ENCODE measurements around the gene CCRL2. TPM values are rescaled to one million over a fixed set of nuclear protein-coding genes. Genes with fewer than 3 reads are reported as not detected.

Gene CCRL2
- total and polyA plus RNA-seq, 12 donors, result 0.60 to 6.8 (median 1.9) TPM

DNA sequence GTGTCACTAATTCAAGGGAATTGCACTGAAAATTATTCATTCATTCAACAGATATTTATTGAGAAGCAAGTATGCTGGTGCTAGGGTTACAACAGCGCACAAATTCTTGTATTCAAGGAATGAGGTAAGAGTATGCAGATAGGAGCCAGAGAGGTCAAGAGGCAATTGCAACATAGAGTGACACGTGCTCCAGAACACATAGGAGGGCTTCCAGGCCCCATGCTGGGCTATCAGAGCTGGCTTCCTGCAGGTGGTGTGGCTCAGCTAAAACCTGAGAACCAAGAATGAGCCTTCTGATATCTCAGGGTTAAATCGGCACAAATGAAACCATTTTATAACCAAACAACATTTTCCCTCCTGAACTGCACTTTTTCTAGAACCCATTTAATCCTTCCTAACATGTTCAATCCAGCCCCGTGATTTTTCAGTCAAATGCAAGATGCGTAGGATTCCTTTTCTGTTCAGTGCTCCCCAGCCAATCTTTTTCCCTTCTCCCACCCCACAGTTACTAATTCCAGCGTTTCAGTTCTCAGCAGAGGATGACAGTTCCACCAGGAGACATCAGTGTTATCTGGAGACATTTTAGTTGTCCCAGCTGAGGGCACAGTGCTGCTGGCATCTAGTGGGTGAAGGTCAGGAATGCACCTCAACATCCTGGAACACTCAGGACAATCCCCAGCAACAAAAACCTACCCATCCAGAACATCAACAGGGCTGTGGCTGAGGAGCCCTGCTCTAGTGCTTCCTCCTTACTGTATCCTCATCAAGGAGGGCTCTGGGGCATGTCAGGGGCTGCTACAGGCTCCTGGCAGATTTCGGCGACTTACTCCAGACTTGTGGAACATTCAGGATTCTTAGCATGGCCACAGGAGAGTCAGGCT lies 13.3 kb upstream of the CCRL2 start:
- no peaks in the 10 kb centered on the region for H3K36me3 ChIP-seq (replicated peaks in 1 of 2)
- H3K4me3 ChIP-seq, result no peak overlapping the region
- H3K9me3 ChIP-seq (replicated peaks in 1 of 3), result no peaks in the 10 kb centered on the region
- no peaks in the 10 kb centered on the region for H3K4me1 ChIP-seq (replicated peaks in 1 of 2)
- H3K27ac ChIP-seq, result no peak overlapping the region
- DNase-seq, result no peak
- intact Hi-C loops (cut with DNase I), result no loop called here
- peaks cover 9% of the 10 kb centered on the region for H3K27me3 ChIP-seq
- WGBS, 4 donors, result 74 to 79% (median 76%) methylated on average over 8 of the region's 8 CpGs
- TF ChIP-seq, protein P1, sequence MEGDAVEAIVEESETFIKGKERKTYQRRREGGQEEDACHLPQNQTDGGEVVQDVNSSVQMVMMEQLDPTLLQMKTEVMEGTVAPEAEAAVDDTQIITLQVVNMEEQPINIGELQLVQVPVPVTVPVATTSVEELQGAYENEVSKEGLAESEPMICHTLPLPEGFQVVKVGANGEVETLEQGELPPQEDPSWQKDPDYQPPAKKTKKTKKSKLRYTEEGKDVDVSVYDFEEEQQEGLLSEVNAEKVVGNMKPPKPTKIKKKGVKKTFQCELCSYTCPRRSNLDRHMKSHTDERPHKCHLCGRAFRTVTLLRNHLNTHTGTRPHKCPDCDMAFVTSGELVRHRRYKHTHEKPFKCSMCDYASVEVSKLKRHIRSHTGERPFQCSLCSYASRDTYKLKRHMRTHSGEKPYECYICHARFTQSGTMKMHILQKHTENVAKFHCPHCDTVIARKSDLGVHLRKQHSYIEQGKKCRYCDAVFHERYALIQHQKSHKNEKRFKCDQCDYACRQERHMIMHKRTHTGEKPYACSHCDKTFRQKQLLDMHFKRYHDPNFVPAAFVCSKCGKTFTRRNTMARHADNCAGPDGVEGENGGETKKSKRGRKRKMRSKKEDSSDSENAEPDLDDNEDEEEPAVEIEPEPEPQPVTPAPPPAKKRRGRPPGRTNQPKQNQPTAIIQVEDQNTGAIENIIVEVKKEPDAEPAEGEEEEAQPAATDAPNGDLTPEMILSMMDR (IDR thresholded peaks at IDR 0.05), result no peak
- TF ChIP-seq POLR2A (IDR thresholded peaks at IDR 0.05), result no peak

DNA sequence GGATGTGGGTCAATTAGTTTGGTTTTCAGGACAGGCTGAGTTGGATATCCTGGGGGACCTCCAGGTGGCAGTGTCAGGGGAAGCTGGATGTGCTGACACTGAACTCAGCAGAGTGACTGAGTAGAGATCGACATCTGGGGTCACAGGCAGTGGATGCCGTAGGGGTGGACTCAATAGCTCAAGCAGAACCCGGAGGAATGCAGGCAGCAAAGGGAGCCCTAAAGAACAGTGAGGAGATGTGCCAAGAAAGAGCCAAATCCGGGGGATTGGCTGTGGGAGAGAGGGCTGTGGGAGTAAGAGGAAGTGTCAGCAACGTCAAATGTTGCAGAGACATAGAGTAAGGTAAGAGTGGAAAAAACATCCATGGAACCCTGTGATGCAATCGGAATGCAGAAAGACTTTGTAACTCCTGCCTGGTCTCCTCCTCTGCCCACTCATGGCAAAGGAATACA lies 11.8 kb upstream of the CCRL2 start:
- intact Hi-C loops (cut with DNase I), result no loop called here
- Histone ChIP-seq H3K36me3 (replicated peaks in 1 of 2) (no peaks in the 10 kb centered on the region), H3K4me3 (no peak overlapping the region), H3K27me3 (peaks cover 4% of the 10 kb centered on the region), H3K27ac (no peak overlapping the region), H3K4me1 (replicated peaks in 1 of 2) (no peaks in the 10 kb centered on the region), H3K9me3 (replicated peaks in 1 of 3) (no peaks in the 10 kb centered on the region)
- WGBS, 4 donors, result 69 to 77% (median 72%) methylated on average over 6 of the region's 6 CpGs
- DNase-seq, result no peak
- TF ChIP-seq, protein P1 (IDR thresholded peaks at IDR 0.05), result no peak
- no peak for TF ChIP-seq POLR2A (IDR thresholded peaks at IDR 0.05)

DNA sequence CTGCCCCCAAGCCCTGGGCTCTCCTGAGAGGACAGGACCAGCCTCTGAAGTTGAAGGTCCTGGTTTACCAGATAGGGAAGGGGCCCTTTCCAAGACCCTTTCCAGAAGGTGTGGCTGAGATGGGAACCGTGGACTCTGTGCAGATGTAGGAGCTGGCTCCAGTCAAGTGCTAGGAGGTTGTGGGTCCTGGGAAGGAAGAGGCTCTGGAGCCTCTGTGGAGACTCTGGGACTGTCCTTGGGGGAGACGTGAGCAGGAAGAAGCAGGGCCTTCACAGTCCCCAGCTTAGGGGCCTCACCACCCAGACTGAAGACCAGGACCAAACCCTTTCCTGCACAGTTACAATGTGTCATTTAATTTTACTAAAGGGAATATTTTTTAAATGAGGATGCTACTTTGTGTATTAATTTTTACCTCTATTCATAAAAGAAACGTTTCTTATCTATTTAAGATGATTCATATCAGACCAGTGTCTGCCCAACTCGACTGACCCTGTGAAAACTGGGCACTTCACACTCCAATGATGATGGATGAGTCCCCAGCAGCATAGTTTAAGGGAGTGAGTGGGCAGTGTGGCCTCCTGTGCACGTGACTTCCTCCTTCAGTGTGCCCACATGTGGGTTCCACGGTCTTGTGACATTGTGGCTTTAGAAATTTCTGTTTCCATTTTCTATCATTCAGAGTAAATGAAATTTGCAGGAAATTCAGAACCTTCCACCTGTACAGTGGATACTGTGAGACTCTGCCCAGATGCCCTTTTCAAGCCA lies 11.1 kb upstream of the CCRL2 start:
- no peak for DNase-seq
- H3K9me3 ChIP-seq (replicated peaks in 1 of 3), result no peaks in the 10 kb centered on the region
- H3K4me3 ChIP-seq, result no peak overlapping the region
- peaks cover 4% of the 10 kb centered on the region for H3K27me3 ChIP-seq
- H3K36me3 ChIP-seq (replicated peaks in 1 of 2), result no peaks in the 10 kb centered on the region
- WGBS, 4 donors, result 38 to 50% (median 44%) methylated on average over 6 of the region's 6 CpGs
- no peak for TF ChIP-seq POLR2A (IDR thresholded peaks at IDR 0.05)
- intact Hi-C loops (cut with DNase I), result no loop called here
- no peaks in the 10 kb centered on the region for H3K4me1 ChIP-seq (replicated peaks in 1 of 2)
- no peak overlapping the region for H3K27ac ChIP-seq

DNA sequence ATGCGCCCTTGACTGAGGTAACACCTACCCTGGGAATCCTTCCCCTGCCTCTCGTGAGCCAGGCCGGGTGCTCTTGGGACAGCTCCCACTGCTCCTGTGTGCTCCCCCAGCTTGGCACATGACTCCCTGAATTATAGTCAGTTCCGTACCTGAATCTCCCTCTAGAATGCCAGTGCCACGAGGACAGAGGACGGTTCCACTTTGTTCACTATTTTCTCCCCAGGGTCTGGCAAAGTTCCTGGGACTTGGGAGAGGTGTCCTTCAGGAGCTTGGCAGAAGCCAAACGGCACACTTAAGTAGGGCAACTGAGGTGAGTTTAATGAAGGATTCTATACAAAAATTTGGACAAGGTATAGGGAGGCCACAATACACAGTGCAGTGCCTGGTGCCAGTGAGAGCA lies 9.9 kb upstream of the CCRL2 start:
- WGBS, 4 donors, result 56 to 63% (median 60%) methylated on average over 5 to 7 of the region's 7 CpGs

More for the DNA sequence above, 9.9 kb upstream of the CCRL2 start:
- no peak overlapping the region for H3K4me3 ChIP-seq
- intact Hi-C loops (cut with DNase I), result no loop called here
- no peaks in the 10 kb centered on the region for H3K9me3 ChIP-seq (replicated peaks in 1 of 3)
- no peaks in the 10 kb centered on the region for H3K36me3 ChIP-seq (replicated peaks in 1 of 2)
- no peaks in the 10 kb centered on the region for H3K4me1 ChIP-seq (replicated peaks in 1 of 2)
- peaks cover 4% of the 10 kb centered on the region for H3K27me3 ChIP-seq
- TF ChIP-seq, protein P1 (IDR thresholded peaks at IDR 0.05), result no peak
- TF ChIP-seq POLR2A (IDR thresholded peaks at IDR 0.05), result no peak
- DNase-seq, result no peak
- H3K27ac ChIP-seq, result no peak overlapping the region
